K562 (cell line): ENCODE results near the gene MMP23B. TPM values are rescaled to one million over a fixed set of nuclear protein-coding genes. Genes with fewer than 3 reads are reported as not detected.

Source experiments
- ATAC-seq: fragments of 200-7000 bp; cut with Tn5 transposase; 3 replicates; pipeline ENCODE4 v1.9.1; 2020; ENCODE audit warnings: moderate library complexity
- BruUV-seq: library from RNA; stranded (reverse); fragments of 400-500 nt; replicated peaks from 2 replicates; lab custom pipeline; 2021; lab: Mats Ljungman, UMichigan
- CTCF ChIA-PET: fragments of 300-600 bp; formaldehyde crosslinking; extraction: SDS; loops from one replicate; lab custom pipeline; 2021; ENCODE audit warnings: low intra/inter-chr PET ratio; lab: Yijun Ruan, JAX
- POLR2A ChIA-PET: fragments of 300-600, 350-650 bp; sonication (Branson Sonifier 250); formaldehyde crosslinking; extraction: SDS; loops from one replicate; lab custom pipeline; 2021; ENCODE audit warnings: antibody characterized with exemption, inconsistent platforms; lab: Yijun Ruan, JAX
- DNase-seq, 4 experiments: peaks; one replicate each; pipeline versions ENCODE4 v3.0.0 to v3.0.0-alpha.2; 2011 to 2018; ENCODE audit warnings: low spot score in 3 of 4, mixed read lengths in 3 of 4; ENCODE audit errors: extremely low read depth in 1 of 4
- FAIRE-seq: peaks from 2 replicates; lab custom pipeline; 2011; peaks lifted over from hg19 to GRCh38; lab: Jason Lieb, UNC
- H2AFZ ChIP-seq: 2 replicates; pipeline ENCODE4 v1.6.0; 2011; ENCODE audit warnings: low read depth, low read length, control low read depth, inconsistent platforms
- H3K27ac ChIP-seq: fragments of 200-600 bp; 3 replicates; pipeline ENCODE4 v1.8.0; 2011; ENCODE audit warnings: low read depth, mild to moderate bottlenecking, control low read depth, inconsistent platforms, low read length, moderate library complexity, mixed read lengths; ENCODE audit errors: extremely low read depth
- H3K27me3 ChIP-seq, 2 experiments: fragments of 300-600 bp in 1 of 2; 2 replicates in 1 of 2; 3 replicates in 1 of 2; pipeline versions ENCODE4 v1.6.0 to v1.8.0; 2011; ENCODE audit warnings: inconsistent platforms in 2 of 2, low read length in 2 of 2, mild to moderate bottlenecking in 1 of 2, mixed read lengths in 1 of 2, moderate library complexity in 1 of 2; ENCODE audit not compliant: control insufficient read depth in 2 of 2, insufficient read depth in 2 of 2
- H3K36me3 ChIP-seq: fragments of 300-600 bp; 3 replicates; pipeline ENCODE4 v1.8.0; 2011; ENCODE audit warnings: mild to moderate bottlenecking, low read length, inconsistent platforms; ENCODE audit not compliant: control insufficient read depth, insufficient read depth
- H3K4me1 ChIP-seq, 2 experiments: fragments of 200-600 bp in 1 of 2; replicated peaks in 1 of 2; 2 replicates in 1 of 2; 3 replicates in 1 of 2; pipeline versions ENCODE4 v1.5.1 to v1.8.0; 2011; ENCODE audit warnings: inconsistent platforms in 2 of 2, low read length in 2 of 2, mild to moderate bottlenecking in 1 of 2, mixed read lengths in 1 of 2, moderate library complexity in 1 of 2; ENCODE audit not compliant: control insufficient read depth in 2 of 2, insufficient read depth in 2 of 2
- H3K4me2 ChIP-seq: 2 replicates; pipeline ENCODE4 v1.6.1; 2011; ENCODE audit warnings: low read length, control low read depth, inconsistent platforms, mixed read lengths; ENCODE audit not compliant: insufficient read depth
- H3K4me3 ChIP-seq: fragments of 200-600 bp; sonication (generic), shearing (Covaris generic); 2 replicates; pipeline ENCODE4 v1.5.1; 2016; ENCODE audit warnings: control low read depth, inconsistent platforms
- H3K79me2 ChIP-seq: fragments of 200-600 bp; 3 replicates; pipeline ENCODE4 v1.8.0; 2011; ENCODE audit warnings: low read length, inconsistent platforms; ENCODE audit not compliant: control insufficient read depth, insufficient read depth
- H3K9ac ChIP-seq, 2 experiments: 2 replicates each; pipeline versions ENCODE4 v1.6.0 to v1.6.1; 2011; ENCODE audit warnings: low read depth in 2 of 2, low read length in 2 of 2, control low read depth in 1 of 2, inconsistent platforms in 1 of 2, mild to moderate bottlenecking in 1 of 2, mixed read lengths in 1 of 2; ENCODE audit not compliant: insufficient read depth in 1 of 2
- H3K9me1 ChIP-seq: one replicate; pipeline ENCODE4 v1.6.0; 2011; ENCODE audit warnings: inconsistent platforms, mild to moderate bottlenecking, low read length, moderate library complexity; ENCODE audit not compliant: control insufficient read depth, insufficient read depth
- H3K9me3 ChIP-seq: replicated peaks from 2 replicates; pipeline ENCODE4 v1.5.1; 2011; ENCODE audit warnings: low read depth, low read length, inconsistent platforms; ENCODE audit not compliant: control insufficient read depth, insufficient read depth
- H4K20me1 ChIP-seq: replicated peaks from 2 replicates; pipeline ENCODE4 v1.6.1; 2011; ENCODE audit warnings: low read length, inconsistent platforms, mixed read lengths; ENCODE audit not compliant: control insufficient read depth, insufficient read depth
- BACH1 ChIP-seq: fragments of 200-800 bp; sonication (Bioruptor generic); IDR thresholded peaks from 2 replicates; pipeline ENCODE4 v1.6.1; 2016; ENCODE audit warnings: missing genetic modification characterization, missing compliant biosample characterization
- CCNT2 ChIP-seq: IDR thresholded peaks from 2 replicates; pipeline ENCODE4 v1.6.1; 2011; ENCODE audit warnings: borderline replicate concordance, low read depth, mild to moderate bottlenecking, moderate library complexity, mixed read lengths, low read length; ENCODE audit not compliant: insufficient read length; ENCODE audit errors: extremely low read depth
- COPS2 ChIP-seq: fragments of 450-650 bp; conservative IDR thresholded peaks from 2 replicates; pipeline ENCODE4 v1.6.1; 2016; ENCODE audit warnings: mild to moderate bottlenecking, moderate library complexity
- CREB1 ChIP-seq, 2 experiments: sonication (generic) in 1 of 2; formaldehyde crosslinking in 1 of 2; IDR thresholded peaks; 2 replicates each; pipeline versions ENCODE4 v1.6.1 to v1.8.0; 2012 to 2022; ENCODE audit warnings: inconsistent platforms in 1 of 2, mild to moderate bottlenecking in 1 of 2, missing genetic modification reagents in 1 of 2, moderate library complexity in 1 of 2
- DIDO1 ChIP-seq: fragments of 450-650 bp; IDR thresholded peaks from 2 replicates; pipeline ENCODE4 v1.6.1; 2016; ENCODE audit warnings: low read depth, missing biosample characterization, missing genetic modification characterization
- MAFG ChIP-seq: fragments of 450-650 bp; conservative IDR thresholded peaks from 2 replicates; pipeline ENCODE4 v1.6.1; 2016; ENCODE audit warnings: missing genetic modification characterization, missing compliant biosample characterization
- MED1 ChIP-seq: sonication (generic); formaldehyde crosslinking; IDR thresholded peaks from 2 replicates; pipeline ENCODE4 v1.8.1; 2023; ENCODE audit warnings: missing genetic modification reagents, borderline replicate concordance
- NFRKB ChIP-seq: fragments of 450-650 bp; IDR thresholded peaks from 2 replicates; pipeline ENCODE4 v1.6.1; 2016; ENCODE audit warnings: low read depth
- POLR2B ChIP-seq: fragments of 450-650 bp; IDR thresholded peaks from 2 replicates; pipeline ENCODE4 v1.6.1; 2018; ENCODE audit warnings: low read depth; ENCODE audit not compliant: partially characterized antibody
- SMAD3 ChIP-seq: fragments of 450-650 bp; formaldehyde crosslinking; conservative IDR thresholded peaks from 2 replicates; pipeline ENCODE4 v1.4.0; 2020; ENCODE audit warnings: mild to moderate bottlenecking
- SREBF1 ChIP-seq: fragments of 150-350 bp; IDR thresholded peaks from 2 replicates; pipeline ENCODE4 v1.6.1; 2014; ENCODE audit warnings: antibody characterized with exemption, low read depth, low read length, borderline replicate concordance
- TAF15 ChIP-seq: fragments of 200-400 bp; formaldehyde crosslinking; IDR thresholded peaks from 2 replicates; pipeline ENCODE4 v1.6.1; 2017; ENCODE audit warnings: mild to moderate bottlenecking, low read depth, low read length, moderate library complexity
- XRCC3 ChIP-seq: fragments of 450-650 bp; IDR thresholded peaks from 2 replicates; pipeline ENCODE4 v1.6.1; 2017; ENCODE audit warnings: mild to moderate bottlenecking, moderate library complexity
- XRCC5 ChIP-seq: fragments of 200-400 bp; formaldehyde crosslinking; IDR thresholded peaks from 2 replicates; pipeline ENCODE4 v1.6.1; 2017; ENCODE audit warnings: low read depth, mild to moderate bottlenecking, low read length
- ZBTB1 ChIP-seq: sonication (generic); formaldehyde crosslinking; IDR thresholded peaks from 2 replicates; pipeline ENCODE4 v1.8.1; 2023; ENCODE audit warnings: missing genetic modification reagents, low read depth, mild to moderate bottlenecking, borderline replicate concordance
- ZBTB7A ChIP-seq: IDR thresholded peaks from 2 replicates; pipeline ENCODE4 v1.6.1; 2011; ENCODE audit warnings: low read depth, mild to moderate bottlenecking, low read length, moderate library complexity, borderline replicate concordance; ENCODE audit not compliant: control insufficient read depth
- ZNF785 ChIP-seq: fragments of 250-450 bp; sonication (Bioruptor Pico); IDR thresholded peaks from 2 replicates; pipeline ENCODE4 v1.4.0; 2020; ENCODE audit warnings: mild to moderate bottlenecking
- WGBS: fragments of 100-300 bp; shearing (Covaris generic); methylation state at CpG from one replicate; pipeline ENCODE4 v1.1.6; 2016; ENCODE audit warnings: low coverage, mixed read lengths; ENCODE audit not compliant: insufficient coverage; ENCODE audit errors: missing lambda C conversion rate; 5-methylcytosine and 5-hydroxymethylcytosine counted together
- in situ Hi-C: fragments of 300-500 bp; cut with MboI; formaldehyde crosslinking; loops from 4 replicates; pipeline ENCODE4 v1.15.0; 2018; ENCODE audit warnings: inconsistent platforms, mixed read lengths
- intact Hi-C: fragments of 100-400 bp; cut with micrococcal nuclease; formaldehyde crosslinking; loops from 2 replicates; pipeline ENCODE4 v1.14.2; 2022
- polyA plus RNA-seq, 8 experiments: library from polyadenylated mRNA; depleted of rRNA in 4 of 8; stranded (reverse) in 5 of 8; unstranded in 3 of 8; fragments of >200 nt; fragmentation: Nextera tagmentation in 2 of 8; fragmentation: Illumina TruSeq in 1 of 8; extraction: Ambion mirVana in 2 of 8; extraction: Trizol in 1 of 8; gene quantifications; 2 replicates each; pipeline versions ENCODE4 v1.2.1 to v1.2.3, GENCODE V29; 2011 to 2014; ENCODE audit warnings: inconsistent platforms in 1 of 8, missing spikeins in 1 of 8
- total RNA-seq, 7 experiments: library from RNA; depleted of rRNA in 6 of 7; stranded (reverse); fragments of >200 nt in 6 of 7; fragmentation: Illumina TruSeq in 2 of 7; extraction: Trizol in 2 of 7; gene quantifications; 2 replicates each; pipeline versions ENCODE4 v1.2.1 to v1.2.3, GENCODE V29; 2011 to 2021; ENCODE audit warnings: low replicate concordance in 1 of 7
- TF ChIP-seq, protein P1 (sequence below): fragments of 250-450 bp; sonication (Bioruptor Pico); IDR thresholded peaks from 2 replicates; pipeline ENCODE4 v1.8.0; 2022; ENCODE audit warnings: moderate library complexity, mild to moderate bottlenecking, inconsistent platforms
- TF ChIP-seq, protein P2 (sequence below): fragments of 450-650 bp; IDR thresholded peaks from 2 replicates; pipeline ENCODE4 v1.6.1; 2016; ENCODE audit warnings: missing biosample characterization, missing genetic modification characterization
- TF ChIP-seq, protein P3 (sequence below): IDR thresholded peaks from 2 replicates; pipeline ENCODE4 v1.6.1; 2016; ENCODE audit warnings: missing genetic modification characterization, missing compliant biosample characterization

The MMP23B gene
- total and polyA plus RNA-seq, 9 of the 15 experiments (the other 6 are each of a cell fraction or from before 2014, with no cell fraction given), result 0.28 to 1.2 (median 0.41) TPM; not detected in 5

GRCh38 chr1:1602968-1603506 lies 28.9 kb upstream of the MMP23B start:
- no peak overlapping the region for H2AFZ ChIP-seq
- ATAC-seq (peak; percentile 6), FAIRE-seq (no peak)
- no peak for TF ChIP-seq CREB1 (IDR thresholded peaks at IDR 0.05)
- TF ChIP-seq CREB1 (CRISPR knock-in tag; IDR thresholded peaks at IDR 0.05), result no peak
- TF ChIP-seq ZNF785 (CRISPR knock-in tag), result no peak
- no peak for TF ChIP-seq ZBTB7A
- TF ChIP-seq, protein P1, sequence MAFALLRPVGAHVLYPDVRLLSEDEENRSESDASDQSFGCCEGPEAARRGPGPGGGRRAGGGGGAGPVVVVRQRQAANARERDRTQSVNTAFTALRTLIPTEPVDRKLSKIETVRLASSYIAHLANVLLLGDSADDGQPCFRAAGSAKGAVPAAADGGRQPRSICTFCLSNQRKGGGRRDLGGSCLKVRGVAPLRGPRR (CRISPR knock-in tag), result no peak
- TF ChIP-seq, protein P2, sequence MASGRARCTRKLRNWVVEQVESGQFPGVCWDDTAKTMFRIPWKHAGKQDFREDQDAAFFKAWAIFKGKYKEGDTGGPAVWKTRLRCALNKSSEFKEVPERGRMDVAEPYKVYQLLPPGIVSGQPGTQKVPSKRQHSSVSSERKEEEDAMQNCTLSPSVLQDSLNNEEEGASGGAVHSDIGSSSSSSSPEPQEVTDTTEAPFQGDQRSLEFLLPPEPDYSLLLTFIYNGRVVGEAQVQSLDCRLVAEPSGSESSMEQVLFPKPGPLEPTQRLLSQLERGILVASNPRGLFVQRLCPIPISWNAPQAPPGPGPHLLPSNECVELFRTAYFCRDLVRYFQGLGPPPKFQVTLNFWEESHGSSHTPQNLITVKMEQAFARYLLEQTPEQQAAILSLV (tag), result no peak
- TF ChIP-seq, protein P3, sequence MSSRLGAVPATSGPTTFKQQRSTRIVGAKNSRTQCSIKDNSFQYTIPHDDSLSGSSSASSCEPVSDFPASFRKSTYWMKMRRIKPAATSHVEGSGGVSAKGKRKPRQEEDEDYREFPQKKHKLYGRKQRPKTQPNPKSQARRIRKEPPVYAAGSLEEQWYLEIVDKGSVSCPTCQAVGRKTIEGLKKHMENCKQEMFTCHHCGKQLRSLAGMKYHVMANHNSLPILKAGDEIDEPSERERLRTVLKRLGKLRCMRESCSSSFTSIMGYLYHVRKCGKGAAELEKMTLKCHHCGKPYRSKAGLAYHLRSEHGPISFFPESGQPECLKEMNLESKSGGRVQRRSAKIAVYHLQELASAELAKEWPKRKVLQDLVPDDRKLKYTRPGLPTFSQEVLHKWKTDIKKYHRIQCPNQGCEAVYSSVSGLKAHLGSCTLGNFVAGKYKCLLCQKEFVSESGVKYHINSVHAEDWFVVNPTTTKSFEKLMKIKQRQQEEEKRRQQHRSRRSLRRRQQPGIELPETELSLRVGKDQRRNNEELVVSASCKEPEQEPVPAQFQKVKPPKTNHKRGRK (tag), result no peak
- TF ChIP-seq XRCC5, result no peak
- no peak for TF ChIP-seq SMAD3
- TF ChIP-seq BACH1 (tag), result no peak
- TF ChIP-seq DIDO1 (tag), result no peak
- TF ChIP-seq MAFG (tag), result no peak
- no peak for TF ChIP-seq XRCC3
- TF ChIP-seq NFRKB, result no peak
- no peak for TF ChIP-seq MED1 (CRISPR knock-in tag)
- no peak for TF ChIP-seq COPS2
- TF ChIP-seq CCNT2, result no peak
- TF ChIP-seq POLR2B, result no peak
- no peak for TF ChIP-seq SREBF1
- TF ChIP-seq ZBTB1, result no peak
- no peak for TF ChIP-seq TAF15
- TF ChIP-seq, all 486 proteins: peak for 0
- intact Hi-C loops (no loop called here), in situ Hi-C loops (no loop called here)
- CTCF ChIA-PET, result no interaction called here
- Histone ChIP-seq H3K9me3 (no peaks in the 10 kb centered on the region), H3K79me2 (no peaks in the 10 kb centered on the region; the same call in 2 of the 3 replicates), H3K4me1 (peaks cover 8 to 86% of the 10 kb centered on the region in 2 experiments; a peak in 4 of 5 replicates), H3K36me3 (no peaks in the 10 kb centered on the region), H3K27me3 (no peaks in the 10 kb centered on the region), H3K9ac (peak overlapping the region in 1 of 2 experiments; percentile 11; a peak in 1 of 4 replicates), H3K9me1 (no peaks in the 10 kb centered on the region), H3K4me2 (no peak overlapping the region), H3K27ac (no peak overlapping the region), H4K20me1 (no peaks in the 10 kb centered on the region; the same call in 1 of the 2 replicates), H3K4me3 (no peak overlapping the region)
- POLR2A ChIA-PET, result interaction anchor here (0.6 to 5.9 kb wide), 8 partner anchors 12 to 312 kb away, joined by 3 to 61 read pairs (median 4); partner anchors contain the start of gene MIB2
- 25% methylated on average over 12 of the region's 13 CpGs for WGBS
- no TSS peak for BruUV-seq
- no peak for DNase-seq
